Measurements from ENCODE around the gene CARD11.

Gene CARD11

GRCh38 chr7:2896131-2896530 is 147.5 kb downstream of the CARD11 start:
- H3K9me3 ChIP-seq (ENCODE audit: severe bottlenecking), result no peaks in the 10 kb centered on the region
- TF ChIP-seq CTCF (IDR thresholded peaks at IDR 0.05; ENCODE audit: low read depth, low read length), result no peak
- H3K36me3 ChIP-seq, result no peaks in the 10 kb centered on the region
- no peaks in the 10 kb centered on the region for H3K27me3 ChIP-seq (ENCODE audit: insufficient read depth, low read depth, severe bottlenecking)
- no peak for DNase-seq
- H3K27ac ChIP-seq, result no peak overlapping the region
- H3K4me3 ChIP-seq (ENCODE audit: low read depth, low read length), result no peak overlapping the region

- no peak for TF ChIP-seq CTCF (IDR thresholded peaks at IDR 0.05; ENCODE audit: low read depth, low read length)
- no peaks in the 10 kb centered on the region for H3K9me3 ChIP-seq (ENCODE audit: severe bottlenecking)
- H3K27ac ChIP-seq, result no peak overlapping the region
- H3K27me3 ChIP-seq (ENCODE audit: insufficient read depth, low read depth, severe bottlenecking), result no peaks in the 10 kb centered on the region
- H3K4me3 ChIP-seq (ENCODE audit: low read depth, low read length), result no peak overlapping the region
- no peaks in the 10 kb centered on the region for H3K36me3 ChIP-seq
- DNase-seq, result no peak
Observed at GRCh38 chr7:2894118-2894940, 149.3 kb downstream of the CARD11 start.

- Histone ChIP-seq H3K9me3 (ENCODE audit: severe bottlenecking) (no peaks in the 10 kb centered on the region), H3K27ac (no peak overlapping the region), H3K36me3 (no peaks in the 10 kb centered on the region), H3K27me3 (ENCODE audit: insufficient read depth, low read depth, severe bottlenecking) (no peaks in the 10 kb centered on the region), H3K4me3 (ENCODE audit: low read depth, low read length) (no peak overlapping the region)
- DNase-seq, result no peak
- TF ChIP-seq CTCF (IDR thresholded peaks at IDR 0.05; ENCODE audit: low read depth, low read length), result no peak
Observed at GRCh38 chr7:2893411-2893861, 150.2 kb downstream of the CARD11 start.

- Histone ChIP-seq H3K27ac (no peak overlapping the region), H3K9me3 (ENCODE audit: severe bottlenecking) (no peaks in the 10 kb centered on the region), H3K27me3 (ENCODE audit: insufficient read depth, low read depth, severe bottlenecking) (no peaks in the 10 kb centered on the region), H3K4me3 (ENCODE audit: low read depth, low read length) (no peak overlapping the region), H3K36me3 (no peaks in the 10 kb centered on the region)
- no peak for DNase-seq
- TF ChIP-seq CTCF (IDR thresholded peaks at IDR 0.05; ENCODE audit: low read depth, low read length), result no peak
Observed at GRCh38 chr7:2892549-2892948, 151.1 kb downstream of the CARD11 start.

- DNase-seq, result no peak
- H3K4me3 ChIP-seq (ENCODE audit: low read depth, low read length), result no peak overlapping the region
- no peaks in the 10 kb centered on the region for H3K36me3 ChIP-seq
- TF ChIP-seq CTCF (IDR thresholded peaks at IDR 0.05; ENCODE audit: low read depth, low read length), result no peak
- H3K27ac ChIP-seq, result no peak overlapping the region
- H3K9me3 ChIP-seq (ENCODE audit: severe bottlenecking), result no peaks in the 10 kb centered on the region
- no peaks in the 10 kb centered on the region for H3K27me3 ChIP-seq (ENCODE audit: insufficient read depth, low read depth, severe bottlenecking)
Observed at GRCh38 chr7:2887816-2888215, 155.9 kb downstream of the CARD11 start.

GRCh38 chr7:2886900-2887299 is 156.8 kb downstream of the CARD11 start:
- no peak overlapping the region for H3K4me3 ChIP-seq (ENCODE audit: low read depth, low read length)
- peak; percentile 89 for TF ChIP-seq CTCF (IDR thresholded peaks at IDR 0.05; ENCODE audit: low read depth, low read length)
- no peaks in the 10 kb centered on the region for H3K27me3 ChIP-seq (ENCODE audit: insufficient read depth, low read depth, severe bottlenecking)
- H3K27ac ChIP-seq, result no peak overlapping the region
- no peaks in the 10 kb centered on the region for H3K9me3 ChIP-seq (ENCODE audit: severe bottlenecking)
- DNase-seq, result peak; percentile 73
- no peaks in the 10 kb centered on the region for H3K36me3 ChIP-seq

Measured in WERI-Rb-1 (cell line).